Tibial artery (tissue), 4 donors: ENCODE results near the gene CBY1.
"Not testable (repeated sequence)": the region's sequence is repeated elsewhere in the genome, so short reads cannot be mapped to it uniquely, and the experiment has no call there.

Experiments
- DNase-seq, 2 donors: peaks; one replicate each; pipeline ENCODE4 v3.0.0-alpha.2; 2019
- H3K27ac ChIP-seq, 2 donors: fragments of 200-600 bp; sonication (generic) in 1 of 2; 1 replicate in 1 of 2; 2 replicates in 1 of 2; pipeline ENCODE4 v1.5.1; 2018 to 2019; ENCODE audit warnings: mild to moderate bottlenecking in 1 of 2
- H3K27me3 ChIP-seq, 2 donors: fragments of 200-600 bp; sonication (generic) in 1 of 2; one replicate each; pipeline versions ENCODE4 v1.5.1 to v1.6.0; 2016 to 2019
- H3K36me3 ChIP-seq, 3 donors: fragments of 200-600 bp; sonication (generic) in 2 of 3; one replicate each; pipeline ENCODE4 v1.5.1; 2016 to 2019; ENCODE audit warnings: mild to moderate bottlenecking in 2 of 3
- H3K4me1 ChIP-seq, 4 donors: fragments of 200-600 bp; sonication (generic) in 2 of 4; 1 replicate in 3 of 4; 2 replicates in 1 of 4; pipeline ENCODE4 v1.5.1; 2016 to 2019
- H3K4me3 ChIP-seq, 2 donors: fragments of 200-600 bp; sonication (generic) in 1 of 2; 1 replicate in 1 of 2; 2 replicates in 1 of 2; pipeline ENCODE4 v1.5.1; 2018 to 2019; ENCODE audit warnings: mild to moderate bottlenecking in 2 of 2
- H3K9me3 ChIP-seq, 3 donors: fragments of 200-600 bp; sonication (generic) in 1 of 3; one replicate each; pipeline ENCODE4 v1.5.1; 2016 to 2019
- CTCF ChIP-seq, 2 experiments: fragments of 200-600 bp in 1 of 2; fragments of 450-650 bp in 1 of 2; IDR thresholded peaks; one replicate each; pipeline ENCODE4 v1.5.1; 2017 to 2019; ENCODE audit warnings: antibody characterized with exemption in 2 of 2, mild to moderate bottlenecking in 1 of 2, moderate library complexity in 1 of 2
- intact Hi-C: fragments of 100-400 bp; cut with DNase I; formaldehyde crosslinking; loops from one replicate; pipeline ENCODE4 v1.15.0; 2023; ENCODE audit warnings: low total_unique reads

CBY1 gene

GRCh38 chr22:38638728-38639127 is 17.7 kb upstream of the CBY1 start:
- Histone ChIP-seq H3K27me3 (no peaks in the 10 kb centered on the region), H3K4me3 (no peak overlapping the region), H3K27ac (no peak overlapping the region), H3K4me1 (no peaks in the 10 kb centered on the region), H3K36me3 (peaks cover 0 to 9% (median 0%) of the 10 kb centered on the region in 3 donors), H3K9me3 (no peaks in the 10 kb centered on the region)
- intact Hi-C loops = no loop called here
- DNase-seq = no peak
- no peak for TF ChIP-seq CTCF (IDR thresholded peaks at IDR 0.05)

DNA sequence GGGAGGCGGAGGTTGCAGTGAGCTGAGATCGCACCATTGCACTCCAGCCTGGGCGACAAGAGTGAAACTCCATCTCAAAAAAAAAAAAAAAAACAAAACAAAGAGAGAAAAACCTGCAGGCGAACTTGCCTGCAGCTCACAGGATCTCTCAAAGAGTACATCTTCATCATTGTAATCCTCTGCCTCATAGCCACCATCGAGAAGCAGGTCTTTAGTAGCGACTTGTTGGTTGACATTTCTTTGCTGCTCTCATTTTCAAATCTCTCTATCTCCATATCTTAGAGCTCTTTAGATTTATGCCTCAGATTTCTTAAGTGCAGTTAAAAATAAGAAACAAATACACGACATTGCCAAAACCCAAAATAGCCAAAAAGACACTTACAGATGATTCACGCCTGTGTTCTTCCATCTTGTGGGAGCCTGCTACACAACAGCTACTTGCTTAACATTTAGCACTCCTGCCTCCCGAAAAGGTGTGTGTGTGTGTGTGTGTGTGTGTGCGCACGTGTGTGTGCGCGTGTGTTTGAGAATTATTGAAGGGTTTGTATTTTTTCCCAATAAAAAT is 14.9 kb upstream of the CBY1 start:
- Histone ChIP-seq H3K4me1 (no peaks in the 10 kb centered on the region), H3K27ac (no peak overlapping the region), H3K9me3 (no peaks in the 10 kb centered on the region), H3K27me3 (no peaks in the 10 kb centered on the region), H3K4me3 (no peak overlapping the region), H3K36me3 (peaks cover 0 to 11% (median 0%) of the 10 kb centered on the region in 3 donors)
- intact Hi-C loops = no loop called here
- no peak for TF ChIP-seq CTCF (IDR thresholded peaks at IDR 0.05)
- DNase-seq = no peak

- DNase-seq, H3K27ac ChIP-seq, intact Hi-C loops, H3K9me3 ChIP-seq, H3K4me3 ChIP-seq, H3K27me3 ChIP-seq, H3K4me1 ChIP-seq: not testable (repeated sequence)
- peaks cover 0 to 11% (median 0%) of the 10 kb centered on the region in 3 donors for H3K36me3 ChIP-seq
These were observed 12.2 kb upstream of the CBY1 start for GRCh38 chr22:38644245-38644644.

- no peaks in the 10 kb centered on the region for H3K4me1 ChIP-seq
- peaks cover 0 to 11% (median 0%) of the 10 kb centered on the region in 3 donors for H3K36me3 ChIP-seq
- no peaks in the 10 kb centered on the region for H3K9me3 ChIP-seq
- H3K4me3 ChIP-seq = no peak overlapping the region
- H3K27me3 ChIP-seq = no peaks in the 10 kb centered on the region
- intact Hi-C loops = no loop called here
- TF ChIP-seq CTCF (IDR thresholded peaks at IDR 0.05) = no peak
- H3K27ac ChIP-seq = no peak overlapping the region
- DNase-seq = no peak
These were observed 11.0 kb upstream of the CBY1 start for GRCh38 chr22:38645430-38645829.

DNA sequence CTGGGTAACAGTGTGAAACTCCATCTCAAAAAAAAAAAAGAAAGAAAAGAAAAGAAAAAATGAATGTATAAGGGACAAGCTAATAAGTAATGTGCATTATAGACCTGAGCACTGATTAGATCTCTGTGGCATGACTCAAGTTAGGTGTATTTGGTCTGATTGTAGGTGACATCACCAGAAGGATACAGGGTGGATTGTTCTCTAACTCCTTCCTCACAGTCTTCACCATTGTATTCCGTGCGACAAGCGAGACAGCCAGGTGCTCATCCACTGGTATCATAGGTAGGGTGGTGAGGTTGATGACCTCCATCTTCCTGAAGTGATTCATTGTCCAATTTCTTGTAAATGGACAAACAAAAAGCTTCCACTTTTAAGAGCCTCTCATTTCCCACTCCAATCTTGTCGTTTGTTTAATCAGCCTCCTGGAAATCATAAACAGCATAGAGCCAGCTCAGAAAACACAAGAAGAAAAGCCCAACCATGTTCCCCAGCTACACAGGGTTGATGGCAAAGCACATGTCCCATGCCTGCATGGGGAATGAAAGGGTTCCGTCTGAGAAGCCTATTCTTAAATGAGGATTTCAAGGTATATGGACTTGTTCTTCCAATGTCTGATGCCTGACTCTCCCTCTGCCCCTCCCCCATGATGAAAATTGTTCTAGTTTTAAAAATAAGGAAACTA is 6.5 kb upstream of the CBY1 start:
- DNase-seq = no peak
- H3K4me3 ChIP-seq = no peak overlapping the region
- no peak overlapping the region for H3K27ac ChIP-seq
- H3K9me3 ChIP-seq = no peaks in the 10 kb centered on the region
- H3K27me3 ChIP-seq = no peaks in the 10 kb centered on the region
- intact Hi-C loops = no loop called here
- peaks cover 0 to 7% (median 0%) of the 10 kb centered on the region in 3 donors for H3K36me3 ChIP-seq
- no peak for TF ChIP-seq CTCF (IDR thresholded peaks at IDR 0.05)
- H3K4me1 ChIP-seq = no peaks in the 10 kb centered on the region

DNA sequence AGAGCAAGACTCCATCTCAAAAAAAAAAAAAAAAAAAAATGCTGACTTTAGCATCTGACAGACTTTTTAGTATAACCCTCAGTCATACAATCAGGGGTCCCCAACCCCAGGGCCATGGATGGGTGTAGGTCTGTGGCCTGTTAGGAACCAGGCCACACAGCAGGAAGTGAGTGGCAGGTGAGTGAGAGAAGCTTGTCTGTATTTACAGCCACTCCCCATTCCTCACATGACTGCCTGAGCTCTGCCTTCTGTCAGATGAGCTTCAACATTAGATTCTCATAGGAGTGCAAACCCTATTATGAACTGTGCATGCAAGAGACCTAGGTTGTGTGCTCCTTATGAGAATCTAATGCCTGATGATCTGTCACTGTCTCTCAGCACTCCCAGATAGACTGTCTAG is 3.6 kb upstream of the CBY1 start:
- intact Hi-C loops = no loop called here
- Histone ChIP-seq H3K9me3 (no peaks in the 10 kb centered on the region), H3K4me3 (no peak overlapping the region), H3K36me3 (no peaks in the 10 kb centered on the region), H3K27ac (no peak overlapping the region), H3K4me1 (peaks cover 0 to 14% (median 10%) of the 10 kb centered on the region in 4 donors), H3K27me3 (no peaks in the 10 kb centered on the region)
- no peak for DNase-seq
- no peak for TF ChIP-seq CTCF (IDR thresholded peaks at IDR 0.05)
